Measurements from ENCODE around the gene GNS.
"Not testable (repeated sequence)": the region's sequence is repeated elsewhere in the genome, so short reads cannot be mapped to it uniquely, and the experiment has no call there.

GNS gene

GRCh38 chr12:64779354-64779974, 20.3 kb upstream of the GNS start:
- ATAC-seq: no peak

- not testable (repeated sequence) for ATAC-seq
Observed at GRCh38 chr12:64775147-64775736, 16.0 kb upstream of the GNS start.

GRCh38 chr12:64773386-64773785, 14.2 kb upstream of the GNS start:
- ATAC-seq: no peak

- ATAC-seq: no peak
Observed at GRCh38 chr12:64767495-64767894, 8.3 kb upstream of the GNS start.

GRCh38 chr12:64760808-64761573, 1.8 kb upstream of the GNS start:
- no peak for ATAC-seq

GRCh38 chr12:64757771-64758170, 1.4 kb downstream of the GNS start:
- no peak for ATAC-seq

GRCh38 chr12:64756376-64756775, 2.8 kb downstream of the GNS start:
- ATAC-seq: peak; percentile 29 to 46

GRCh38 chr12:64753427-64753826, 5.8 kb downstream of the GNS start:
- ATAC-seq: no peak

GRCh38 chr12:64752833-64753238, 6.4 kb downstream of the GNS start:
- no peak for ATAC-seq

- no peak for ATAC-seq
Observed at GRCh38 chr12:64752032-64752431, 7.2 kb downstream of the GNS start.

- ATAC-seq: no peak
Observed at GRCh38 chr12:64749461-64750200, 9.6 kb downstream of the GNS start.

- ATAC-seq: no peak
Observed at GRCh38 chr12:64747695-64748094, 11.5 kb downstream of the GNS start.

- ATAC-seq: no peak
Observed at GRCh38 chr12:64746663-64747062, 12.5 kb downstream of the GNS start.

- ATAC-seq: no peak
Observed at GRCh38 chr12:64745980-64746379, 13.2 kb downstream of the GNS start.

GRCh38 chr12:64745259-64745807, 13.9 kb downstream of the GNS start:
- ATAC-seq: no peak

- no peak for ATAC-seq
Observed at GRCh38 chr12:64744422-64745258, 14.6 kb downstream of the GNS start.

GRCh38 chr12:64743206-64743605, 16.0 kb downstream of the GNS start:
- ATAC-seq: no peak

- peak in 1 of 2 donors; percentile 27 for ATAC-seq
Observed at GRCh38 chr12:64742416-64742815, 16.8 kb downstream of the GNS start.

GRCh38 chr12:64740646-64741045, 18.6 kb downstream of the GNS start:
- ATAC-seq: no peak

GRCh38 chr12:64739778-64740177, 19.4 kb downstream of the GNS start:
- no peak for ATAC-seq

GRCh38 chr12:64737539-64737938, 21.7 kb downstream of the GNS start:
- ATAC-seq: peak; percentile 38 to 62

GRCh38 chr12:64736771-64737170, 22.4 kb downstream of the GNS start:
- ATAC-seq: no peak
